A673 (cell line): ENCODE data around the gene APBA3. TPM values are rescaled to one million over a fixed set of nuclear protein-coding genes. Genes with fewer than 3 reads are reported as not detected.

Experiments
- BruUV-seq: library from RNA; stranded (reverse); fragments of 400-500 nt; replicated peaks from 2 replicates; lab custom pipeline; 2021; lab: Mats Ljungman, UMichigan
- CTCF ChIA-PET: fragments of 300-600 bp; sonication (Branson Sonifier 250); formaldehyde crosslinking; loops from one replicate; lab custom pipeline; 2022; ENCODE audit warnings: antibody characterized with exemption; lab: Charles Lee
- POLR2A ChIA-PET: fragments of 300-600 bp; sonication (Branson Sonifier 250); formaldehyde crosslinking; loops from one replicate; lab custom pipeline; 2022; ENCODE audit warnings: antibody characterized with exemption; ENCODE audit not compliant: low non-redundant PET; lab: Charles Lee
- DNase-seq: peaks from one replicate; pipeline ENCODE4 v3.0.0-alpha.2; 2015; ENCODE audit warnings: low spot score
- H3K27ac ChIP-seq: fragments of 200-600 bp; sonication (generic); 2 replicates; pipeline ENCODE4 v1.5.1; 2016; ENCODE audit warnings: mixed run types, low read depth, mild to moderate bottlenecking, mixed read lengths, antibody characterized with exemption, low read length; ENCODE audit not compliant: poor library complexity, severe bottlenecking
- H3K27me3 ChIP-seq: fragments of 200-600 bp; sonication (generic); replicated peaks from 2 replicates; pipeline ENCODE4 v1.6.1; 2017; ENCODE audit warnings: mixed run types, low read depth, mild to moderate bottlenecking, mixed read lengths, antibody characterized with exemption, low read length; ENCODE audit not compliant: insufficient read depth, poor library complexity
- H3K36me3 ChIP-seq: fragments of 200-600 bp; sonication (generic); 2 replicates; pipeline ENCODE4 v1.6.1; 2016; ENCODE audit warnings: mixed run types, mild to moderate bottlenecking, mixed read lengths, antibody characterized with exemption, low read length; ENCODE audit not compliant: insufficient read depth, poor library complexity, severe bottlenecking
- H3K4me1 ChIP-seq: fragments of 200-600 bp; sonication (generic); 2 replicates; pipeline ENCODE4 v1.6.1; 2017; ENCODE audit warnings: mixed run types, mild to moderate bottlenecking, mixed read lengths, antibody characterized with exemption, low read length; ENCODE audit not compliant: insufficient read depth, poor library complexity, severe bottlenecking
- H3K4me3 ChIP-seq: fragments of 200-600 bp; sonication (generic); 2 replicates; pipeline ENCODE4 v1.5.1; 2016; ENCODE audit warnings: low read depth, mixed run types, mild to moderate bottlenecking, mixed read lengths, low read length; ENCODE audit not compliant: poor library complexity, severe bottlenecking
- H3K9me3 ChIP-seq: fragments of 200-600 bp; sonication (generic); 2 replicates; pipeline ENCODE4 v1.6.1; 2016; ENCODE audit warnings: mixed run types, low read depth, mild to moderate bottlenecking, mixed read lengths, antibody characterized with exemption, low read length; ENCODE audit not compliant: poor library complexity, severe bottlenecking
- CTCF ChIP-seq: fragments of 300-800, 200-600 bp; sonication (generic); conservative IDR thresholded peaks from 2 replicates; pipeline ENCODE4 v1.5.1; 2017; ENCODE audit warnings: low read depth, mild to moderate bottlenecking, antibody characterized with exemption, low read length, moderate library complexity, mixed read lengths
- EZH2 ChIP-seq: fragments of 200-600 bp; sonication (generic); IDR thresholded peaks from 2 replicates; pipeline ENCODE4 v1.6.1; 2017; ENCODE audit warnings: borderline replicate concordance, low read depth, mild to moderate bottlenecking, mixed read lengths, antibody characterized with exemption, low read length; ENCODE audit not compliant: poor library complexity, severe bottlenecking
- intact Hi-C: fragments of 100-400 bp; cut with micrococcal nuclease; formaldehyde crosslinking; loops from one replicate; pipeline ENCODE4 v1.10.0; 2022; ENCODE audit not compliant: unreplicated experiment
- total RNA-seq: library from RNA; stranded (reverse); gene quantifications from 2 replicates; pipeline ENCODE4 v1.2.3, GENCODE V29; 2021

APBA3 gene
- total RNA-seq, 1 experiment from 2014 or later = 30.0 TPM

DNA sequence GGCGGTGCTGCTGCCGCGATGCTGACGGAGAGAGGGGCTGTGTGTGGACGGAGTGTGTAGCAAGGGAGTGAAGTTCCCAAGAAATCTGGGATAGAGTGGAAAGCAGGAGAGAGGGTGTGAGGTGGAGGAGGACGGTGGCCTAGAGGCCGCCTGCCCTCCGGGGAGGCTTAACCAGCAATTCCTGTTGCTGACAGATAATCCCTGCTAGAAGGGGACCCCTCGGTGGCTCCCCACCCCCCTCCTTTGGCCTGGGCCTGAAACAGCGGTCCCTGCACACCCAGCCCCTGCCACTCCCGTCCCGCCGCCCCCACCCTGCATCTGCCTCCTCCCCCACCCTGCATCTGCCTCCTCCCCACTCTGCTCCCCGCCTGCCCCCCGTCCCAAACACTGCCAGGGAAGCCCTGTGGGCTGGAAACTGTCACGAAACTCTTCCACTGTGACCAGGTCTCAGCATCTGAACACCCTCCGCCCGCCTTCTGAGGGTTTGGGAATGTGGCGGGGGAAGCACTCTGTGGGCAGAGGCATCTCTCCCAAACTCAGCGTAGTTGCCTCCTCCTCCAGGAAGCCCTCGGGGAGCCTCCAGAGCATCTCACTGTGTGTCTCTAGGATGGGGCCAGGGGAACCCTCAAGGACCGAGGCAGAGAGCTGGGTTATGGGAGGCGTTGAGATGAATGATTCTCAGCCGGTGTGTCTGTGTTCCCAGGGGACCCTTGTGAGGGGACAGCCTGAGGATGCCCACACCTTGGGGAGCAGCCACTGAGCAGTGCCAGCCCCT is 41.8 kb upstream of the APBA3 start:
- no peaks in the 10 kb centered on the region for H3K36me3 ChIP-seq
- ChIA-PET CTCF (no interaction called here), POLR2A (no interaction called here)

DNA sequence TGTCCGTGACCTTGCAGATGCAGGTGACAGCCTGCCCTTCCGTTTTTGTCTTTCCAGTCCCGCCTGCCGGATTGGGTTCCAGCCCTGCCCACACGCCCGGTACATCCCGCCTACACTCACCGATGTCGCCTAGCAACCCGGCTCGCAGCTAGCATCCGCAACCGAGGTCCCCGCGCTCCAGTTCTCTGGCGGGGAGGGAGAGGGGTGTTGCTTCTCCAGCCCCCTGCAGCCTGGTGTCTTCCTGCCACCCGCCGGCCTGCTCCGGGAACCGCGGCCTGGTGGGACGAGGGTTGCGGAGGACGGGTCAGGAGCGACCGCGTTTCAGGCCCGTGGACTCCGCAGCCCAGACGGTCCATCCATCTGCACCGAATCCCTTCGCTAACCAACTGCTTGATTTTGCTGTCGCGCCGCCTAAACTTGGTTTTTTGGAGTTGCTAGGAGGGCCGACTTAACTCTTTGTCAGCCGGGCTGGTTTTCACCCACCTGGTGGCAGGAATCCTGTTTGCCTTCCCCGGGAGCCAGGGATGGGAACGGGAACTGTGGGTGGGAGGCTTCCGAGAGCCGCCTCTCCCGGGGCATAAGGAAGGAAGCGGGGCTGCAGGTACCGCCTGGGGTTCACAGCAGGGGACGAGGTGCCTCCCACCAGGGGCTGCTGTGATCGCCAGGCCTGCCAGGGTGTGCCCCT is 40.1 kb upstream of the APBA3 start:
- Histone ChIP-seq H3K4me1 (peaks cover 6% of the 10 kb centered on the region), H3K9me3 (no peaks in the 10 kb centered on the region), H3K36me3 (no peaks in the 10 kb centered on the region), H3K4me3 (no peak overlapping the region), H3K27ac (no peak overlapping the region), H3K27me3 (peaks cover 18% of the 10 kb centered on the region)
- intact Hi-C loops = no loop called here
- BruUV-seq = no TSS peak
- no peak for TF ChIP-seq CTCF
- peak; percentile 76 for TF ChIP-seq EZH2
- DNase-seq = no peak
- ChIA-PET CTCF (no interaction called here), POLR2A (no interaction called here)

More for the DNA sequence above, 41.8 kb upstream of the APBA3 start:
- DNase-seq = no peak
- Histone ChIP-seq H3K27ac (no peak overlapping the region), H3K27me3 (peaks cover 18% of the 10 kb centered on the region), H3K4me1 (peaks cover 6% of the 10 kb centered on the region), H3K9me3 (no peaks in the 10 kb centered on the region), H3K4me3 (no peak overlapping the region)
- no TSS peak for BruUV-seq
- intact Hi-C loops = no loop called here
- TF ChIP-seq CTCF = no peak

DNA sequence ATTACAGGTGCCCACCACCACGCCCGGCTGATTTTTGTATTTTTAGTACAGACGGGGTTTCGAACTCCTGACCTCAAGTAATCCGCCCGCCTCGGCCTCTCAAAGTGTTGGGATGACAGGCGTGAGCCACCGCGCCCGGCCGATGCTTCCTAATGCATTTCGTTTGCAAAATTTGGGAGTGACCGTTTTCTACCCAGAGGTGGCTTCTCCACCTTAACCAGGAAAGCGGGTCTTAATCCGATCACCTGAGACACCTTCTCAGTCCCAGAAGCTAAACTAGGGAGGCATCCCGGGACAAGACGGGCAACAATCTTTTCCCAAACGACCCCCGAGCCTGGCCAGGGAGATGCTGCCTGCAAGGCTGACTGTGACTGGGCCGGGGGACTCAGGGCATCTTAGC is 39.5 kb upstream of the APBA3 start:
- DNase-seq = no peak
- Histone ChIP-seq H3K36me3 (no peaks in the 10 kb centered on the region), H3K4me3 (no peak overlapping the region), H3K9me3 (no peaks in the 10 kb centered on the region), H3K4me1 (peaks cover 6% of the 10 kb centered on the region), H3K27ac (no peak overlapping the region), H3K27me3 (peaks cover 18% of the 10 kb centered on the region)
- CTCF ChIA-PET = no interaction called here
- POLR2A ChIA-PET = no interaction called here
- TF ChIP-seq EZH2 (no peak), CTCF (no peak)
- no TSS peak for BruUV-seq
- intact Hi-C loops = no loop called here
